22Rv1 (cell line): ENCODE measurements around the gene TBCK.

Experiments used
- ZFX ChIP-seq: fragments of 450-650 bp; IDR thresholded peaks from 2 replicates; pipeline ENCODE4 v1.6.1; 2017; ENCODE audit warnings: antibody characterized with exemption, borderline replicate concordance
- TF ChIP-seq, protein P1 (sequence below): fragments of 450-650 bp; IDR thresholded peaks from 2 replicates; pipeline ENCODE4 v1.5.1; 2017; ENCODE audit warnings: mild to moderate bottlenecking

DNA sequence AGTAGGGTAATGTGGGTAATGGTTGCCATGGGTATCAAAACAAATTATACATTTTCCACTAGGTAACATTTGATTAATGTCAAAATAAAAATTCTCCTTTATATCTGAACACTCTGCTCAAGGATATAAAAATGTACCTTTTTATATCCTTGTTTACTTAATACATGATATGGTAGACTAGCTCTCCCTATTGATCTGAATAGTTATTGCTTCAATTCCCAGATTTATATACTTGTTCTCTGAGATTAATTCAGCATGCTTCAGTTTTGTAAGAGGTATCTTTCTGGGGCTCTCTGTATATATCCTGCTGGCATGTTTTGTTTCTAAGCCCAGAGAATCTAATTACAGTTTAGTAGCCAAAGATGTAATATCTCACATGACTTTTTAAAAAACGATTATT is 251.0 kb downstream of the TBCK start:
- TF ChIP-seq, protein P1, sequence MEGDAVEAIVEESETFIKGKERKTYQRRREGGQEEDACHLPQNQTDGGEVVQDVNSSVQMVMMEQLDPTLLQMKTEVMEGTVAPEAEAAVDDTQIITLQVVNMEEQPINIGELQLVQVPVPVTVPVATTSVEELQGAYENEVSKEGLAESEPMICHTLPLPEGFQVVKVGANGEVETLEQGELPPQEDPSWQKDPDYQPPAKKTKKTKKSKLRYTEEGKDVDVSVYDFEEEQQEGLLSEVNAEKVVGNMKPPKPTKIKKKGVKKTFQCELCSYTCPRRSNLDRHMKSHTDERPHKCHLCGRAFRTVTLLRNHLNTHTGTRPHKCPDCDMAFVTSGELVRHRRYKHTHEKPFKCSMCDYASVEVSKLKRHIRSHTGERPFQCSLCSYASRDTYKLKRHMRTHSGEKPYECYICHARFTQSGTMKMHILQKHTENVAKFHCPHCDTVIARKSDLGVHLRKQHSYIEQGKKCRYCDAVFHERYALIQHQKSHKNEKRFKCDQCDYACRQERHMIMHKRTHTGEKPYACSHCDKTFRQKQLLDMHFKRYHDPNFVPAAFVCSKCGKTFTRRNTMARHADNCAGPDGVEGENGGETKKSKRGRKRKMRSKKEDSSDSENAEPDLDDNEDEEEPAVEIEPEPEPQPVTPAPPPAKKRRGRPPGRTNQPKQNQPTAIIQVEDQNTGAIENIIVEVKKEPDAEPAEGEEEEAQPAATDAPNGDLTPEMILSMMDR: peak; percentile 20; the same call in 1 of the 2 replicates
- no peak for TF ChIP-seq ZFX
